PFSK-1 (cell line): ENCODE measurements around the gene ABCG8.

ENCODE experiments used
- FOXP2 ChIP-seq: optimal IDR thresholded peaks from 2 replicates; pipeline ENCODE3; 2011; ENCODE audit warnings: borderline replicate concordance, control low read depth, inconsistent platforms; ENCODE audit not compliant: insufficient read depth; ENCODE audit errors: extremely low read length, extremely low read depth
- POLR2AphosphoS5 ChIP-seq: IDR thresholded peaks from 2 replicates; pipeline ENCODE4 v1.6.1; 2012; ENCODE audit warnings: low read depth, mild to moderate bottlenecking, control low read depth, low read length, moderate library complexity
- REST ChIP-seq, 2 experiments: IDR thresholded peaks; 2 replicates each; pipeline versions ENCODE4 v1.6.1 to v1.8.0; 2011 to 2012; ENCODE audit warnings: low read depth in 2 of 2, low read length in 2 of 2, control low read depth in 1 of 2, inconsistent platforms in 1 of 2, mild to moderate bottlenecking in 1 of 2, moderate library complexity in 1 of 2; ENCODE audit not compliant: insufficient read depth in 1 of 2
- SIN3A ChIP-seq: IDR thresholded peaks from 2 replicates; pipeline ENCODE4 v1.6.1; 2012; ENCODE audit warnings: mild to moderate bottlenecking, low read length, moderate library complexity, borderline replicate concordance; ENCODE audit not compliant: insufficient read depth
- TAF1 ChIP-seq: IDR thresholded peaks from 2 replicates; pipeline ENCODE4 v1.6.1; 2012; ENCODE audit warnings: low read length, control low read depth, borderline replicate concordance; ENCODE audit not compliant: insufficient read depth

ABCG8 gene

GRCh38 chr2:43796206-43796605, 42.6 kb upstream of the ABCG8 start:
- TF ChIP-seq FOXP2 (no peak), SIN3A (no peak), TAF1 (no peak), REST (IDR thresholded peaks at IDR 0.05; ENCODE audit: insufficient read depth in 1 of 2, low read depth in 2 of 2, low read length in 2 of 2) (no peak), POLR2AphosphoS5 (no peak)

GRCh38 chr2:43798300-43798699, 40.5 kb upstream of the ABCG8 start:
- TF ChIP-seq TAF1 (no peak), SIN3A (no peak), POLR2AphosphoS5 (no peak), FOXP2 (no peak), REST (IDR thresholded peaks at IDR 0.05; ENCODE audit: insufficient read depth in 1 of 2, low read depth in 2 of 2, low read length in 2 of 2) (no peak)

GRCh38 chr2:43800894-43801293, 37.9 kb upstream of the ABCG8 start:
- no peak for TF ChIP-seq TAF1
- TF ChIP-seq POLR2AphosphoS5 = no peak

- no peak for TF ChIP-seq FOXP2
- TF ChIP-seq POLR2AphosphoS5 = no peak
- TF ChIP-seq REST (IDR thresholded peaks at IDR 0.05; ENCODE audit: insufficient read depth in 1 of 2, low read depth in 2 of 2, low read length in 2 of 2) = no peak
- TF ChIP-seq TAF1 = no peak
- no peak for TF ChIP-seq SIN3A
Observed at GRCh38 chr2:43802135-43802534, 36.6 kb upstream of the ABCG8 start.

- TF ChIP-seq POLR2AphosphoS5 (no peak), SIN3A (no peak), FOXP2 (no peak), TAF1 (no peak), REST (IDR thresholded peaks at IDR 0.05; ENCODE audit: insufficient read depth in 1 of 2, low read depth in 2 of 2, low read length in 2 of 2) (no peak)
Observed at GRCh38 chr2:43803113-43803512, 35.7 kb upstream of the ABCG8 start.

GRCh38 chr2:43806719-43807031, 32.1 kb upstream of the ABCG8 start:
- TF ChIP-seq POLR2AphosphoS5 = no peak
- TF ChIP-seq FOXP2 = no peak
- TF ChIP-seq TAF1 = no peak
- TF ChIP-seq SIN3A = no peak
- TF ChIP-seq REST (IDR thresholded peaks at IDR 0.05; ENCODE audit: insufficient read depth in 1 of 2, low read depth in 2 of 2, low read length in 2 of 2) = no peak
